A673 (cell line): Measurements from ENCODE around the gene COQ5. TPM values are rescaled to one million over a fixed set of nuclear protein-coding genes. Genes with fewer than 3 reads are reported as not detected.

Experiments
- BruUV-seq: library from RNA; stranded (reverse); fragments of 400-500 nt; replicated peaks from 2 replicates; lab custom pipeline; 2021; lab: Mats Ljungman, UMichigan
- CTCF ChIA-PET: fragments of 300-600 bp; sonication (Branson Sonifier 250); formaldehyde crosslinking; loops from one replicate; lab custom pipeline; 2022; ENCODE audit warnings: antibody characterized with exemption; lab: Charles Lee
- POLR2A ChIA-PET: fragments of 300-600 bp; sonication (Branson Sonifier 250); formaldehyde crosslinking; loops from one replicate; lab custom pipeline; 2022; ENCODE audit warnings: antibody characterized with exemption; ENCODE audit not compliant: low non-redundant PET; lab: Charles Lee
- DNase-seq: peaks from one replicate; pipeline ENCODE4 v3.0.0-alpha.2; 2015; ENCODE audit warnings: low spot score
- H3K27ac ChIP-seq: fragments of 200-600 bp; sonication (generic); 2 replicates; pipeline ENCODE4 v1.5.1; 2016; ENCODE audit warnings: mixed run types, low read depth, mild to moderate bottlenecking, mixed read lengths, antibody characterized with exemption, low read length; ENCODE audit not compliant: poor library complexity, severe bottlenecking
- H3K27me3 ChIP-seq: fragments of 200-600 bp; sonication (generic); replicated peaks from 2 replicates; pipeline ENCODE4 v1.6.1; 2017; ENCODE audit warnings: mixed run types, low read depth, mild to moderate bottlenecking, mixed read lengths, antibody characterized with exemption, low read length; ENCODE audit not compliant: insufficient read depth, poor library complexity
- H3K36me3 ChIP-seq: fragments of 200-600 bp; sonication (generic); 2 replicates; pipeline ENCODE4 v1.6.1; 2016; ENCODE audit warnings: mixed run types, mild to moderate bottlenecking, mixed read lengths, antibody characterized with exemption, low read length; ENCODE audit not compliant: insufficient read depth, poor library complexity, severe bottlenecking
- H3K4me1 ChIP-seq: fragments of 200-600 bp; sonication (generic); 2 replicates; pipeline ENCODE4 v1.6.1; 2017; ENCODE audit warnings: mixed run types, mild to moderate bottlenecking, mixed read lengths, antibody characterized with exemption, low read length; ENCODE audit not compliant: insufficient read depth, poor library complexity, severe bottlenecking
- H3K4me3 ChIP-seq: fragments of 200-600 bp; sonication (generic); 2 replicates; pipeline ENCODE4 v1.5.1; 2016; ENCODE audit warnings: low read depth, mixed run types, mild to moderate bottlenecking, mixed read lengths, low read length; ENCODE audit not compliant: poor library complexity, severe bottlenecking
- H3K9me3 ChIP-seq: fragments of 200-600 bp; sonication (generic); 2 replicates; pipeline ENCODE4 v1.6.1; 2016; ENCODE audit warnings: mixed run types, low read depth, mild to moderate bottlenecking, mixed read lengths, antibody characterized with exemption, low read length; ENCODE audit not compliant: poor library complexity, severe bottlenecking
- CTCF ChIP-seq: fragments of 300-800, 200-600 bp; sonication (generic); conservative IDR thresholded peaks from 2 replicates; pipeline ENCODE4 v1.5.1; 2017; ENCODE audit warnings: low read depth, mild to moderate bottlenecking, antibody characterized with exemption, low read length, moderate library complexity, mixed read lengths
- EZH2 ChIP-seq: fragments of 200-600 bp; sonication (generic); IDR thresholded peaks from 2 replicates; pipeline ENCODE4 v1.6.1; 2017; ENCODE audit warnings: borderline replicate concordance, low read depth, mild to moderate bottlenecking, mixed read lengths, antibody characterized with exemption, low read length; ENCODE audit not compliant: poor library complexity, severe bottlenecking
- intact Hi-C: fragments of 100-400 bp; cut with micrococcal nuclease; formaldehyde crosslinking; loops from one replicate; pipeline ENCODE4 v1.10.0; 2022; ENCODE audit not compliant: unreplicated experiment
- total RNA-seq: library from RNA; stranded (reverse); gene quantifications from 2 replicates; pipeline ENCODE4 v1.2.3, GENCODE V29; 2021

The COQ5 gene
- total RNA-seq, 1 experiment from 2014 or later, result 36.5 TPM

- TF ChIP-seq EZH2, result no peak
- TF ChIP-seq CTCF, result no peak
- no TSS peak for BruUV-seq
- intact Hi-C loops, result no loop called here
- no peak for DNase-seq
- Histone ChIP-seq H3K9me3 (no peaks in the 10 kb centered on the region), H3K4me1 (peaks cover 8% of the 10 kb centered on the region), H3K36me3 (no peaks in the 10 kb centered on the region), H3K27me3 (no peaks in the 10 kb centered on the region), H3K27ac (no peak overlapping the region), H3K4me3 (no peak overlapping the region)
- CTCF ChIA-PET, result no interaction called here
- POLR2A ChIA-PET, result no interaction called here
Observed at GRCh38 chr12:120485961-120486881, 42.7 kb downstream of the COQ5 start.

- CTCF ChIA-PET, result no interaction called here
- no peak for TF ChIP-seq EZH2
- POLR2A ChIA-PET, result interaction anchor here (0.6 kb wide), 2 partner anchors 16 to 68 kb away, joined by 3 read pairs; no protein-coding TSS in a partner anchor
- no peaks in the 10 kb centered on the region for H3K27me3 ChIP-seq
- no peak overlapping the region for H3K4me3 ChIP-seq
- DNase-seq, result no peak
- intact Hi-C loops, result no loop called here
- H3K27ac ChIP-seq, result no peak overlapping the region
- no peaks in the 10 kb centered on the region for H3K9me3 ChIP-seq
- H3K4me1 ChIP-seq, result no peaks in the 10 kb centered on the region
- BruUV-seq, result no TSS peak
- H3K36me3 ChIP-seq, result no peaks in the 10 kb centered on the region
Observed at GRCh38 chr12:120483621-120484020, 45.3 kb downstream of the COQ5 start.

- intact Hi-C loops, result no loop called here
- no TSS peak for BruUV-seq
- H3K9me3 ChIP-seq, result no peaks in the 10 kb centered on the region
- H3K27ac ChIP-seq, result no peak overlapping the region
- no peak for DNase-seq
- POLR2A ChIA-PET, result interaction anchor here (0.7 kb wide), 1 partner anchor 1052 kb away, joined by 11 read pairs; no protein-coding TSS in a partner anchor
- H3K4me1 ChIP-seq, result no peaks in the 10 kb centered on the region
- no peak overlapping the region for H3K4me3 ChIP-seq
- no peaks in the 10 kb centered on the region for H3K27me3 ChIP-seq
- CTCF ChIA-PET, result no interaction called here
- TF ChIP-seq CTCF, result no peak
- no peak for TF ChIP-seq EZH2
- no peaks in the 10 kb centered on the region for H3K36me3 ChIP-seq
Observed at GRCh38 chr12:120481022-120481767, 47.8 kb downstream of the COQ5 start.
